ENCODE measurements around the gene SLC35A5. TPM values are rescaled to one million over a fixed set of nuclear protein-coding genes. Genes with fewer than 3 reads are reported as not detected.
"Not testable (repeated sequence)": the region's sequence is repeated elsewhere in the genome, so short reads cannot be mapped to it uniquely, and the experiment has no call there.

The SLC35A5 gene
- total RNA-seq, 1 donor from 2014 or later: 31.6 TPM

- TF ChIP-seq CTCF (conservative IDR thresholded peaks at IDR 0.05): no peak
- H3K9me3 Mint-ChIP-seq: no peaks in the 10 kb centered on the region
- no peak overlapping the region for H3K27ac Mint-ChIP-seq
- DNase-seq (ENCODE audit: extremely low spot score, unreplicated experiment): no peak
- H3K27me3 Mint-ChIP-seq: no peaks in the 10 kb centered on the region
- H3K4me1 Mint-ChIP-seq (ENCODE audit: unreplicated experiment): peaks cover 18% of the 10 kb centered on the region
- H3K36me3 Mint-ChIP-seq: peaks cover 10% of the 10 kb centered on the region
- H3K4me3 Mint-ChIP-seq: no peak overlapping the region
Observed at GRCh38 chr3:112555535-112556170, 6.2 kb upstream of the SLC35A5 start.

GRCh38 chr3:112557976-112558375 lies 3.9 kb upstream of the SLC35A5 start:
- Mint-ChIP-seq H3K36me3 (peaks cover 10% of the 10 kb centered on the region), H3K4me3 (no peak overlapping the region), H3K4me1 (ENCODE audit: unreplicated experiment) (peaks cover 18% of the 10 kb centered on the region), H3K27me3 (no peaks in the 10 kb centered on the region), H3K9me3 (no peaks in the 10 kb centered on the region), H3K27ac (no peak overlapping the region)
- TF ChIP-seq CTCF (conservative IDR thresholded peaks at IDR 0.05): no peak
- no peak for DNase-seq (ENCODE audit: extremely low spot score, unreplicated experiment)

DNA sequence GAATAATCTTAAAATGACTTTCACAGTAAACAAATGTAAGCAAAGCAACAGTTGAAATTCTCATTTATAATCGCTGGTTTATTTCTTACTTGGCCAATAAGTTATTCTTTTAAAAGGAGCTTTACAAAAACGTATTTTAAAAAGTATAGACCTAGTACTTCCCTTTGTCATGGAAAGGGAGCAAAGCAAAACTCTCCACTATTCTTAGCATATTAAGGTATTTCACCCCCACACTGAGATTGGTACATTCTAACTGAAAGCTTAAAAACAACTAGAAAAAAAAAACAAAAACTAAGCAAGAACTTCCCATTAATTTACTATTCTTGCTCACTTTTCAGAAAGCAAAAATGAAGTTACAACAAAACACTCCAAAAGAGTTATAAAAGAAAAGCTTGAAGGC lies 1.5 kb upstream of the SLC35A5 start:
- H3K4me3 Mint-ChIP-seq: peak overlapping the region; percentile 99
- DNase-seq (ENCODE audit: extremely low spot score, unreplicated experiment): no peak
- peaks cover 22% of the 10 kb centered on the region for H3K4me1 Mint-ChIP-seq (ENCODE audit: unreplicated experiment)
- no peaks in the 10 kb centered on the region for H3K27me3 Mint-ChIP-seq
- no peaks in the 10 kb centered on the region for H3K9me3 Mint-ChIP-seq
- TF ChIP-seq CTCF (conservative IDR thresholded peaks at IDR 0.05): no peak
- H3K27ac Mint-ChIP-seq: peak overlapping the region; percentile 100
- peaks cover 10% of the 10 kb centered on the region for H3K36me3 Mint-ChIP-seq

GRCh38 chr3:112560721-112561483 lies 943 bp upstream of the SLC35A5 start:
- Mint-ChIP-seq H3K27ac (peak overlapping the region; percentile 100), H3K4me3 (peak overlapping the region; percentile 99), H3K36me3 (peaks cover 9% of the 10 kb centered on the region), H3K27me3 (no peaks in the 10 kb centered on the region), H3K9me3 (no peaks in the 10 kb centered on the region), H3K4me1 (ENCODE audit: unreplicated experiment) (peaks cover 18% of the 10 kb centered on the region)
- peak; percentile 74 for DNase-seq (ENCODE audit: extremely low spot score, unreplicated experiment)
- no peak for TF ChIP-seq CTCF (conservative IDR thresholded peaks at IDR 0.05)

- H3K36me3 Mint-ChIP-seq: peaks cover 12% of the 10 kb centered on the region
- peak overlapping the region; percentile 99 for H3K4me3 Mint-ChIP-seq
- H3K27ac Mint-ChIP-seq: peak overlapping the region; percentile 100
- no peaks in the 10 kb centered on the region for H3K9me3 Mint-ChIP-seq
- H3K27me3 Mint-ChIP-seq: no peaks in the 10 kb centered on the region
- TF ChIP-seq CTCF (conservative IDR thresholded peaks at IDR 0.05): no peak
- DNase-seq (ENCODE audit: extremely low spot score, unreplicated experiment): no peak
- peaks cover 16% of the 10 kb centered on the region for H3K4me1 Mint-ChIP-seq (ENCODE audit: unreplicated experiment)
Observed at GRCh38 chr3:112561484-112561733, 436 bp upstream of the SLC35A5 start.

- H3K27me3 Mint-ChIP-seq; H3K9me3 Mint-ChIP-seq; H3K27ac Mint-ChIP-seq; DNase-seq (ENCODE audit: extremely low spot score, unreplicated experiment): not testable (repeated sequence)
- peak overlapping the region; percentile 66 for H3K4me3 Mint-ChIP-seq
- peaks cover 12% of the 10 kb centered on the region for H3K36me3 Mint-ChIP-seq
- H3K4me1 Mint-ChIP-seq (ENCODE audit: unreplicated experiment): peaks cover 16% of the 10 kb centered on the region
Observed at GRCh38 chr3:112564247-112564939, 2.5 kb downstream of the SLC35A5 start.
